HG02970 (cell line): ENCODE results near the gene TOR1AIP1.

Experiments
- ATAC-seq: cut with Tn5 transposase; IDR thresholded peaks from one replicate; pipeline ENCODE4 v1.9.1; 2021; ENCODE audit warnings: mild to moderate bottlenecking, moderate library complexity, moderate number of reproducible peaks; ENCODE audit not compliant: unreplicated experiment, low FRiP score

The TOR1AIP1 gene

DNA sequence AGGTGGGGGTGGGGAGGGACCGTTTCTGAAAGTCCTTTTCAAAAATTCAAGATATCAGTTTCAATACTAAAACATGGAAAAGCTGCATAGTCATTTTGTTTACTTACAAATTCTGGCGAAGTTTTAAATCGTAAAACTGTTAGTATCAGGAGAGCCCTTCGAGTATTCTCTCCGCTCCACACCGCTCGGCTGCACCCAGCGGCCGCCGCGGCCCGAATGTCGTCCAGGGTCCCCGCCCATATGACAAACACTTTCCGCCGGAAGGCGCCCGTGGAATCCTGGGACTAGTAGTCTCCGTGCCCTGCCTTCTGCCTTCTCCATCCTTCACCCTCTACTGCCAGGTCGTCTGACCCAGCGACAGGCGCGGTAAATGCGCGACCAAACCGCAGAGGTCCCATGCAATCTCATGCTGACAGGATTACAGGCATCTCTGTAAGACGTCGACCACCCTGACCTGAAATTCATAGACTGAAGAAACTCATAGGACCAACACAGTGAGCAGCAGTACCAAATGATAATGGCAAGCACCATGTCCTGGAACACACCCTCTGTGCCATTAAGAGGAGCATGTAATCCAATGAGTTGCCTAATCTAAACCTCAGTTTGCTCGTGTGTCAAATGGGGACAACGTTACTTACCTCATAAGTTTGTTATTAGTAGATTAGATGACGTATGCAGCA, 4.4 kb upstream of the TOR1AIP1 start, which contains the start of gene TOR1AIP2:
Gene TOR1AIP2 (minus strand): TSS at position 218 of the 680 bp plus-strand sequence. CDS start 25,138 bp downstream, outside the sequence.
- peak; percentile 39 for ATAC-seq

DNA sequence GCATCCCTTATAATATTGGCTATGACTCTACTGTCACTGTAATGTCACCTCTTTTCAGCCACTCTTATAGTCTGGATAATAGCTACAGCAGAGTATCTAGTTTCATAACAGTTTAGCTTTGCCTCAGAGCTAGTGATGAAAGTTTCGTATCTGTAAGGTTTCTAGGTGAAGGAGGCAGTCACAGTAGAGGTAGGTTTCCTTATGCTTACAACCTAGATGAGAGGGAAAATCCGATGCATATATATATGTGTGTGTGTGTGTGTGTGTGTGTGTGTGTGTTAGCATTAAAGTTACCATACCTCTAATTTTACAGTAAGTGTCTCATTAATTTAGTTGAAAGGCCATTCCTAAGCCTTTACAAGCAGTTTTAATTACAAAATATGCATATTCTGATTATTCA, 2.3 kb upstream of the TOR1AIP1 start:
- ATAC-seq, result no peak

DNA sequence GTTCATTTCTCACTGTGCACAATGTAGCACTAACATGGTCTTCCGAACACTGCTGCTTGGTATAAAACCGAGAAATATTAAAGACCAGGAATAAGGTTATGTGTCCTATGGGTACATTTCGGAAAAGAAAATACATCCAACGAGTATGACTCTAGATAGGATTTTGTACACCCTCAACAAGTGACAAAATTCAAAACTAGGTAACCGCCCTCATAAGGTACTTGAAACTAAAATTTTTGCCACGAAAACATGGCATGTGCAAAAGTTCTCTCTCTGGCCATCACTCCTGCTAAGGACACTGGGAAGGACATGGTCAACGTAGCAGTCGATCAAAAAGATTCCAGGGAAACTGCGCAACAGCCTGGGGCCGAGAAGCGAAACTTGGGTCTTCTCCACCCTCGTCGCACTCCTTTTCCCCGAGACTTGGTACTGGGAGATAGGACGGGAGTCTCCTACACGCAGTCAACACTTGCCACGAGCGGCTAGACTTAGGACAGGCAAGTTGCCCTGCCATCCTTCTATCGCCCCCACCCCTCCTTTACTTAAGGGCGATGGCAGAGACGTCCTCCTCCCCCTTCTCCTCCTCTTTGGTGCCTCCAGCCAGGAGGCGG, 338 bp upstream of the TOR1AIP1 start:
- ATAC-seq, result no peak

DNA sequence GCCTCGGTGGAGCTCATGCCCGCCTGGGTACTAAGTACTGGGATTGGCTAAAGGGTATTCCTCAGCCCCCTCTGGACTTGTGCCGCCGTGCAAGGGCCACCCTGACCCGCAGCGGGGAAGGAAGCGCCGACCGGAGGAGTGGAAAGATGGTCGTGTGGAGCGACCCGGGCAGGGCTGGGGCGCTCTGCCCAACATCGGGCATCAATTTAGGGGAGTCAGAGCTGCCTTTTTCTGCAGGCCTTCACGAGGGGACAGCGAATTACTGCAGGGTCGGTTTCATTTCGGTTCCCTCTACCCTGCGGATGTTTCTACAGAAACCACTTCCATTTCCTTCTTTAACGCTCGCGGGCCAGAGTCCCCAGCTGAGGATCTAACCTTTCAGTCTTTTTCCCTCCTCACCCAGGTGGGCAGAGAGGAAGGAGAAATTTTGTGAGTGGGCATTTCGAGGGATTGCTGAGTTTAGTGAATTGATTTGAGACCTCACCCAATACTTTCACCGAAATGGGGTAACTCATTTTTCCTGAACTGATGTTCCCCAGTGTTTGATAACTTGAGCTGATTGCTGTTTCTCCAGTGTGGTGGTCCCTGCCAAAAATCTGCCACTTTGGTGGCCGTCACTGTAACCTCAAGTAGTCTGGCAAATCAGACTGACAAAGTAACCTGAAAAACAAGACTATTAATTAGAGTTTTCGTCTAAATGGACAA, 1.1 kb downstream of the TOR1AIP1 start:
- ATAC-seq, result no peak

DNA sequence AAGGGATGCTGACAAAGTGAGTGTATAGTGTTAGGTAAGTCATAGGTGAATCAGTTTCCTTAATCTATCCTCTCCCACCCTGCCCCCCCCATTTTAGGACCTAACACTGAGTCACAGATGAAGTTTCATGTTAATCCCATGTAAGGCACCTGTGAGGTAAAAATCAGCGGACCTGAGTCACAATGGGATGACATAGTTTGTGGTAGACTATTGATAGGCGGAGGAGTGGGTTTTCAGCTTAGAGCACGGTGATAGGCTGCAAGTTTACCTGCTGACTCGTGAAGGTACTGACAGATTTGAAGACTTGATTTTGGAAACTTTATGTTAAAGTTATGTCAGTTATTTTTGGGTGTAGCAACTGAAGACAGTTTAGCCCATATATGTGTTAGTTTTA, 1.7 kb downstream of the TOR1AIP1 start:
- ATAC-seq, result no peak

DNA sequence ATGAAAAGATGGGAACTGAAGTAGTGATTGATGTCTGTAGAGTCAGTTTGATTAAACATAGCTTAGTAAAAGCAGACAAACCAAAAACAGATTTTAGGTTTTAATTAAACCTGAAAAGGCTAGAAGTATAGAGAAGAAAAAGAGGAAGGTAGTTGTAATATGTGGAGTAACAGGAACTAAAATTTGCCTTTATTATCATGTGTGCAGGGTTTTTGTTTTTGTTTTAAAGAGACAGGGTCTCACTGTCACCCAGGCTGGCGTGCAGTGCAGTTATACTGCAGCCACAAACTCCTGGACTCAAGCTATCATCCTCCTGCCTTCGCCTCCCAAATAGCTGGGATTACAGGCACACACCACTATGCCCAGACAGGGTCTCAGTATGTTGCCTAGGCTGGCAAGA, 6.0 kb downstream of the TOR1AIP1 start:
- no peak for ATAC-seq

DNA sequence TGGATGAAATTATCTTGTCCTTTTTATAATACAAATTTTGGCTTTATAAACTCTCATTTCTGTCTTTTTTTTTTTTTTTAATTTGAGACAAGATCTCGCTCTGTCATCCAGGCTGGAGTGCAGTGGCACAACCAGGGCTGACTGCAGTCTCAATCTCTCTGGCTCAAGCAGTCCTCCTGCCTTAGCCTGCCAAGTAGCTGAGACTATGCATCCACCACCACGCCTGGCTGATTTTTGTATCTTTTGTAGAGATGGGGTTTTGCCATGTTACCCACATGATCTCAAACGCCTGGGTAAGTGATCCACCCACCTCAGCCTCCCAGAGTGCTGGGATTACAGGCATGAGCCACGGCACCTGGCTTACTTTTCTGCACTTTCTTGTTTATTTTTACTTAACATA, 7.5 kb downstream of the TOR1AIP1 start:
- ATAC-seq, result no peak

DNA sequence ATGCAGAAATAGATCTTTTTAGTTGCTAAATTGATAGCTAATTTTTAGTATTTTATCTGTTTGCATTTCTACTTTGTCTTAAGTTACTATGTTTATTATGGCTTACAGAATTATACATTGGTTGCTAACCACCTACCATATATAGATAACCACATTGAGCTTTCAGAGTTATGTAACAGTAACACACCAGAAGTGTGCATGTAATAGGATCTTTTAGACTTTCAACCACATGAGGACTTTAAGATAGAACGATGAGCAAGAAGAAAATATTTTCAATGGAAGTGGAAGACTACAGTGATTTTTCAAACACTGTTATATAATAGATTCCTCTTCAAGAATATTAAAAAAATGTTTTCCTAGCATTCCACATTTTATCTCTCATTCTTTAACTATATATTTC, 28.8 kb downstream of the TOR1AIP1 start:
- ATAC-seq, result no peak

DNA sequence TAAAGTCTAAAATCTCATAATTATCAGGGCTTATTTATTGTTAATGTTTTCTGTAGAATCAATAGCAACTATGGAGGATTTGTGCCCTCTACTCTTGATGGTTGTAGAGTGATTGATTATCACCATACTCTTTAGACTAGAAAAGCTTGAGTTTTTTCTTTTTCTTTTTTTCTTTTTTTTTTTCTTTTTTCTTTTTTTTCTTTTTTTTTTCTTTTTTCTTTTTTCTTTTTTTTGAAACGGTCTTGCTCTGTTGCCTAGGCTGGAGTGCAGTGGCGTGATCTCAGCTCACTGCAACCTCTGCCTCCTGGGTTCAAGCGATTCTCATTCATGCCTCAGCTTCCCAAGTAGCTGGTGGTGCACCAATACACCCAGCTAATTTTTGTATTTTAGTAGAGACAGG, 29.7 kb downstream of the TOR1AIP1 start:
- no peak for ATAC-seq

DNA sequence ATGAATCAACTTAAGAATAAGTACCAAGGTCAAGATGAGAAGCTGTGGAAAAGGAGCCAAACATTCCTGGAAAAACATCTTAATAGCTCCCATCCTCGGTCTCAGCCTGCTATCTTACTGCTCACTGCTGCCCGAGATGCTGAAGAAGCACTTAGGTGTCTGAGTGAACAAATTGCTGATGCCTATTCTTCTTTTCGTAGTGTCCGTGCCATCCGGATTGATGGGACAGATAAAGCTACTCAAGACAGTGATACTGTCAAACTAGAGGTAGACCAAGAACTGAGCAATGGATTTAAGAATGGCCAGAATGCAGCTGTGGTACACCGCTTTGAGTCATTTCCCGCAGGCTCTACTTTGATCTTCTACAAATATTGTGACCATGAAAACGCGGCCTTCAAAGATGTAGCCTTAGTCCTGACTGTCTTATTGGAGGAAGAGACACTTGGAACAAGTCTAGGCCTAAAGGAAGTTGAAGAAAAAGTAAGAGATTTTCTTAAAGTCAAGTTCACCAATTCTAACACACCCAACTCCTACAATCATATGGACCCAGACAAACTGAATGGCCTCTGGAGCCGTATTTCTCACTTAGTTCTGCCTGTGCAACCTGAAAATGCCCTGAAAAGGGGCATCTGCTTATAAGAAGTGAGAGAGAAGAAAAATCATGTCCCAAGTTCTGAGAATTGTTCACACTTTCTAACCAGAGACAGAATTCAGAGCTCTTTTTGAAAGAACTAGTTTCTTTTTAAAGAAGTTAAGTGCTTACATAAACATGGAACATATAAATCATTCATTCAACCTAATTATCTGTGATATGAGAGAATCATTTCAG, 35.7 kb downstream of the TOR1AIP1 start:
- ATAC-seq, result no peak

DNA sequence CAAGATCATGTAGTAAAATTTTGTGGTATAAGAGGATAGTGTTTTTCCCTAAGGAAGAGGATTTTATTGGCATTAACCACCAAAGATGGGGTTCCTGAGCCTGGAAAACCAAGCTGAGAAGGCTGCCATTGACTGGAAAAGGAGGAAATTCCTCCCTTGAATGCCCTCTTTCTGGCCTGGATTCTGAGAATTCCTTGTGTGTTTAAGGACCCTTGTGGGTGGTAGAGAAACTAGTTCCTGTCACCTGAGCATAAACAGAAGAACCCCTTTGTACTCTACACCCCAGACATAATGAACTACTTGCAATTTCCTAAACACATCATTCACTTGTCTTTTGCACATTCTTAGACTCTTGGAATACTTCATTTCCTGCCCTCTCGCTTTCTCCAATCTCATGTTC, 39.4 kb downstream of the TOR1AIP1 start:
- no peak for ATAC-seq

DNA sequence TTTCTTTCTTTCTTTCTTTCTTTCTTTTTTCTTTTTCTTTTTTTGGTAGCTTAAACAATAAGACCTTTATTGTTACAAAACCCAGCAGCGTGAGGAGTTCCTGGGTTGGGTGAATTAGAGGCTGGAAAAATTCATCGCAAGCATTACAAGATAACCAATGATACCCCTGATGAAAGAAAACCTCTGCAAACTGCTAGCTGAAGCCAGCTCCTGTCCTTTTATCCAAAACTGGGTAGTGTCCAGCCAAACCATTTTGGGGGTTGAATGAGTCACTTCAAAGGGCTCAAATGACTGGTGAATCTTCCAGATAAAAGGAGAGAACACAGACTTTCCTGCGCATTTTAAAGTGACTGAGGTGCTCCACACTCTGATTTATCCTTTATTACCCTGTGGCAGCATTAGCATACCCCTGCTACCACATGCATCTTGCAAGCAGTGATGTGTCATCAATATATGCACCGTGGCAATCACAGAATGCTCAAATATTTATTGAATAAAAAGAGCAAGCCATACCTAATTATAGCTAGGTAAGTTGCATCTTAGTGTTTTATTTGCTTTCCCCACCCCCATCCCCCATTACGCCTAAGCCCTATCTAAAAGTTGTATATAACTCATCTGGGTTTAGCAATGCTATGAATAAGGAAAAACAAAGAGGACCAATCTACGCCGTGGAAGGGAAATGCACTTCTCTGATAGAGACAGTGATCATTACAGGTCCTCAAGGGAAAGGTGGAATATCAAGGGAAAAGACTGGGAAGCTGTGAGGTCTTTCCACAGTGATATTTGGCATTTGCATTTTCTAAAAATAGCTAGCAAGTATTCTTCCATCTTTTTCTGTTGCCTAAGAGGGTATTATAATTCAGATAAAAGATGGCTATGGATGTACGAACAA, 40.1 kb downstream of the TOR1AIP1 start:
- no peak for ATAC-seq

DNA sequence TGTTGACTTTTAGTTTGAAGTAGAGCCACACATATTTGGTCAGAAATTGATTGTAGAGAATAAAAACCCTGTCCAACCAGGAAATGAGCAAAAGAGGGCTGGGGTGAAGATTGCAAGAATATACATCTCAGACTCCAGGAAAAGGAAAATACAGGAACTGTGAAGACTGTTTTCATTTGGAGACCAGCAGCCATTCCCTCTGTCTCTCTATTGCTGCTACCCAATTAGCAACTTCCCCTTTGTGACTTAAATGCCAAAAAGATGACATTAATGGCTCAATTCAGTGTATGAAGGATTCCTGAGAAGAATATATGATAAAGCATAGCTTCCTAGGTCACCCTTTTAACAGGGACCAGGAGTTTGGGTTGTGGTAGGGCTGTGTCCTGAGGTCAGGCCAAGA, 40.9 kb downstream of the TOR1AIP1 start:
- ATAC-seq, result no peak

DNA sequence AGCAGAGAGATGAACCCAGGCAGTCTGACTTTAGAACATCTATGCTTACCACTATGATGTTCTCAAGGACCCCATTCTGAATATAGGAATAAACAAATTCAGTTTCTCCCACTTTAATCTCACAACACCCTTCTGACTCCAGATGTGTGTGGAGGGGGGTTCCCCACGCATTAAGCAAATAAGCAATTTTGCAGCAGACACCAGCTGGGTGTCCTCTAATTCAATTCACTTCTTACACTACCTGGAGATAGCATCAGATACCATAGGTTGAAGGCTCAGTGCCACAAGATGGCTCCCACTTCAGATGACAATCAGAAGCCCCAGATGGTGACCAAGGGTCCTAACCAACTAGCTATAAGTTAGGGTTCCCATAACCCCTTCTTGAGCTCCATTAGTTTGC, 42.2 kb downstream of the TOR1AIP1 start:
- no peak for ATAC-seq

DNA sequence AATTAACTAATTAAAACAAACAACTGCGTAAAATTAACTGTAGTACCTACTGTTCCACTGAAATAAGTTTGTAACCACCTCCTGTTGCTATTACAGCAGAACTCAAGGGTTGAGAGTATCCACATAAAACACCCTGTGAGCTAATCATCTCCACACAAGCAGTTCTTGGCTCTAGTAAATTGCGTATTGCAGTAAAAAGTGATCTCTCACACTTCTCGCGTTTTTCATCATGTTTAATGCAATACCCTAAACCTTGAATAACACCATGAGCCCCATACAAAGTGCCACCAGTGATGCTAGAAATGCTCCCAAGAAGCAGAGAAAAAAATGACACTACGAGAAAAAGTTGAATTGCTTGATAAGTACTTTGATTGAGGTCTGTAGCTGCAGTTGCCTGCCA, 43.2 kb downstream of the TOR1AIP1 start:
- no peak for ATAC-seq

DNA sequence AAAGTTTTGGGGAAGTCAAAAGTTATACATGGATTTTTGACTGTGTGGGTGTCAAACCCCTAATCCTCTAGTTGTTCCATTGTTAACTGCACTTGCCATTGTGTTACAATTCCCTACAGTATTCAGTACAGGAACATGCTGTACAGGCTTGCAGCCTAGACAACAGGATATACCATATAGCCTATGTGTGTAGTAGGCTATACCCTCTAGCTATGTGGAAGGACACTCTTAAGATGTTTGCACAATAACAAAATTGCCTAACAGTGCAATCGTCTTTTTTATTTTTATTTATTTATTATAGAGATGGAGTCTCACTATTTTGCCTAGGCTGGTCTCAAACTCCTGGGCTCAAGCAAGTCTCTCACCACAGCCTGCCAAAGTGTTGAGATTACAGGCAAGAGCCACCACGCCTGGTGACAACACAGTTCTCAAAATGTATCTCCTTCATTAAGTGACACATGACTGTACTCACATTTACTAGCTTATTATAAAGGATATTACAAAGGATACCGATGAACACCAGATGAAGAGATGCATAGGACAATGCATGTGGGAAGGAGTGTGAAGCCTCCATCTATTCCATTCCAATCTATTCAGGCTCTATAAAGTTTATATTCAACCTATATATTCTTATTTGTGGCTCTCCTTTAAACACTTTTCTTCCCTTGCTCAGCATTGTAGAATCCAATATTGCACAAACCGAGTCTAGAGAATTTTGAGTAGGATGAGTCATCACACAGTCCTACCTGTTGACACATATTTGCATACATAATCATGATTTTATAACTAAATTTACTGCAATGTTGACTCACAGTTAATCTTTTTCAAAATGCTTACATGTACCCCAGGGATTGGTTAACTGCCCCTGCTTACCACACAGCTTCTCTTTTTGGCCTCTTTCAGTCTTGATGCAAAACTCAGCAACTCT, 44.1 kb downstream of the TOR1AIP1 start:
- no peak for ATAC-seq

DNA sequence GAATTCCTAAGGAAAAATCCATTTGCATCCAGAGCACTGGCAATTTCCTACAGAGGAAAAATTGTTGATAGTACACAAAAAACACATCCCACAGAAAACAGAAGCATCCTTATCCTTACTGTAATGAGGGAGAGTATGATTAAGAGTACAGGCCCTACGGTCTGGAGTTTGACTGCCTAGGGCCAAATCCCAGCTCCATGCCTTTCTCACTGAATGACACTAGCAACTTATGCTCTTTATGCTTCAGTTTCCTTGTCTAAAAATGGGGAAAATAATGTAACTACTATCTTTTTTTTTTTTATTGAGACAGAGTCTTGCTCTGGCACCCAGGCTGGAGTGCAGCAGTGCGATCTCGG, 44.7 kb downstream of the TOR1AIP1 start:
- ATAC-seq, result no peak

DNA sequence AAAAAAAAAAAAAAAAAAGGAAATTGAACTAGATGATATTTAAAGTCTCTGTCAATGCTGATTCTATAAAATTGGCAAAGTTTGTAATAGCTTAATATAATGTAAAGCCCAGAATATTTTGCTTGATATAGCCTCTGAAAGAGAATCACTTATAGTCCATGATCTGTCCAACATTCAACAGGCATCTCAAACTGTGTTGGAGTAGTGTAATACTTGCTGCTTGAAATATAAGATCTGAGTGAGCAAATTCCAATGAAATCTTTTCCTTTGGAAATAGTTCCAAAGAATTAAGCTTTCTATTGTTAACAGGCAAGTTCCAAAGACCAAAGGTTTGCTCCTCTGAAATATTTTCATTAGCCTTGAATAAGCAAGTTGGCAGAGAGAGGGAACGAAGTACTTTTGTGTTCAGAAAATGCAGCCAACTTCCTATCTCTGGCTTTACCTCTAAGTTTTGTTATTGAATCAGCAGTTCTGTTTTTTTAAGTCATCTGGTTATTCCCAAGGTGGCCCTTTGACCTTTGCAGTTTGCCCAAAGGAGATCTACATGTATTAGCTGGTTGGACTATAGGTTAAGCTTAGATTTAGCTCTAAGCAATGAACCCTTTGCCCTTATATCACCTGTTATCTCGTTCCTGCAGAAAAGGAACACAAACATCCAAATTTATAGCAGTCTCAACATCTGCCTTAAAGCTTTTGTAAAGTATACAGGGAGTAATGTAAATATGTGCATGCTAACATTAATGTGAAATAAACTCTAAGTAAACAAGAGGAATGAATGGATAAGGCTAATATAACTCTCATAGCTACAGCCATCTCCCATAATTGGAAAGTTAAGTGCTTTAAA, 48.1 kb downstream of the TOR1AIP1 start:
- ATAC-seq, result no peak
